Hepatocyte (in vitro differentiated cells): ENCODE results near the gene CXCR5. TPM values are rescaled to one million over a fixed set of nuclear protein-coding genes. Genes with fewer than 3 reads are reported as not detected.
A peak's percentile ranks its signal among the peaks of the same experiment; 100 is the strongest.

ENCODE experiments used
- DNase-seq: peaks from one replicate; pipeline ENCODE4 v3.0.0-alpha.2; 2016; ENCODE audit warnings: low spot score
- H2AFZ ChIP-seq: fragments of 200-600 bp; sonication (generic); 2 replicates; pipeline ENCODE4 v1.6.0; 2016; ENCODE audit warnings: antibody characterized with exemption, mild to moderate bottlenecking
- H3K27ac ChIP-seq: fragments of 200-600 bp; sonication (generic); 2 replicates; pipeline ENCODE4 v1.5.1; 2016; ENCODE audit warnings: mild to moderate bottlenecking
- H3K27me3 ChIP-seq: fragments of 200-600 bp; sonication (generic); 2 replicates; pipeline ENCODE4 v1.6.1; 2016
- H3K36me3 ChIP-seq: fragments of 200-600 bp; sonication (generic); replicated peaks from 2 replicates; pipeline ENCODE4 v1.5.1; 2016; ENCODE audit warnings: low read depth; ENCODE audit not compliant: insufficient read depth
- H3K4me1 ChIP-seq: fragments of 200-600 bp; sonication (generic); 2 replicates; pipeline ENCODE4 v1.5.1; 2016; ENCODE audit warnings: mild to moderate bottlenecking, moderate library complexity; ENCODE audit not compliant: insufficient read depth
- H3K4me2 ChIP-seq: fragments of 200-600 bp; sonication (generic); 2 replicates; pipeline ENCODE4 v1.6.0; 2016
- H3K4me3 ChIP-seq: fragments of 200-600 bp; sonication (generic); 2 replicates; pipeline ENCODE4 v1.5.1; 2016; ENCODE audit warnings: mild to moderate bottlenecking
- H3K79me2 ChIP-seq: fragments of 200-600 bp; sonication (generic); 2 replicates; pipeline ENCODE4 v1.6.0; 2017; ENCODE audit warnings: mild to moderate bottlenecking
- H3K9me2 ChIP-seq: fragments of 200-600 bp; sonication (generic); replicated peaks from 2 replicates; pipeline ENCODE4 v1.6.0; 2017; ENCODE audit warnings: mild to moderate bottlenecking; ENCODE audit not compliant: insufficient read depth
- H3K9me3 ChIP-seq: fragments of 200-600 bp; sonication (generic); 2 replicates; pipeline ENCODE4 v1.5.1; 2016; ENCODE audit warnings: low read depth, mild to moderate bottlenecking
- H4K20me1 ChIP-seq: fragments of 200-600 bp; sonication (generic); 2 replicates; pipeline ENCODE4 v1.6.0; 2016; ENCODE audit warnings: mild to moderate bottlenecking; ENCODE audit not compliant: insufficient read depth, poor library complexity, severe bottlenecking
- EZH2 ChIP-seq: fragments of 200-600 bp; sonication (generic); IDR thresholded peaks from 2 replicates; pipeline ENCODE4 v1.6.1; 2016; ENCODE audit warnings: antibody characterized with exemption, mild to moderate bottlenecking, borderline replicate concordance
- EZH2phosphoT487 ChIP-seq: fragments of 200-600 bp; sonication (generic); IDR thresholded peaks from one replicate; pipeline ENCODE4 v1.6.1; 2018; ENCODE audit warnings: antibody characterized with exemption, mild to moderate bottlenecking, low read depth, moderate library complexity; ENCODE audit not compliant: unreplicated experiment, severe bottlenecking
- WGBS: methylation state at CpG from one replicate; pipeline ENCODE4 v1.1.6; 2016; ENCODE audit warnings: low lambda C conversion rate; ENCODE audit errors: missing lambda C conversion rate; 5-methylcytosine and 5-hydroxymethylcytosine counted together
- polyA plus RNA-seq: library from polyadenylated mRNA; unstranded; fragments of >200 nt; fragmentation: Nextera tagmentation; extraction: Ambion mirVana; gene quantifications from 2 replicates; pipeline ENCODE4 v1.2.1, GENCODE V29; 2016
- total RNA-seq: library from RNA; depleted of rRNA; stranded (reverse); fragments of >200 nt; gene quantifications from 2 replicates; pipeline ENCODE4 v1.2.3, GENCODE V29; 2014
- TF ChIP-seq, protein P1 (sequence below): fragments of 200-600 bp; sonication (generic); IDR thresholded peaks from 2 replicates; pipeline ENCODE4 v1.5.1; 2016; ENCODE audit warnings: antibody characterized with exemption, mild to moderate bottlenecking; ENCODE audit not compliant: poor library complexity

The CXCR5 gene
- total and polyA plus RNA-seq, 2 experiments from 2014 or later = 0.11 TPM; not detected in 1

DNA sequence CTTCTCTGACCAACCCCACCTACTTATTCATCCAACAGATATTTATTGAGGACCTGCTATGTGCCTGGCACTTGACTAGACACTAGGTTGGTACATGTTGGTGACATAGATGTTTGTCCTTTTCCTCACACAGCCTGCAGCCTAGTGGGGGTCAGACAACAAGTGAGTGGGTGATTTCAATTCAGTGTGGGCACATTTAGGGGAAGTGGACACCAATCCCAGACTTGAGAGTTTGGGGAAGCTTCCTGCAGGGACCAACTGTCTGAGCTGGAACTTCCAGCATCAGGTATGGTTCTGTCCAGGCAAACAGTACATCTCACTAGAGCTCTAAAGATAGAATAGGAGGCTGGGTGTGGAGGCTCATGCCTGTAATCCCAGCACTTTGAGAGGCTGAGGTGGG, 47.9 kb downstream of the CXCR5 start:
- no peaks in the 10 kb centered on the region for H3K27me3 ChIP-seq
- H3K4me2 ChIP-seq = no peak overlapping the region
- no peaks in the 10 kb centered on the region for H3K9me3 ChIP-seq
- H3K79me2 ChIP-seq = peaks cover 9% of the 10 kb centered on the region
- no peak overlapping the region for H3K4me3 ChIP-seq
- H3K9me2 ChIP-seq = no peaks in the 10 kb centered on the region
- peaks cover 23% of the 10 kb centered on the region for H3K4me1 ChIP-seq
- no peak for TF ChIP-seq EZH2phosphoT487
- TF ChIP-seq EZH2 = no peak
- TF ChIP-seq, protein P1, sequence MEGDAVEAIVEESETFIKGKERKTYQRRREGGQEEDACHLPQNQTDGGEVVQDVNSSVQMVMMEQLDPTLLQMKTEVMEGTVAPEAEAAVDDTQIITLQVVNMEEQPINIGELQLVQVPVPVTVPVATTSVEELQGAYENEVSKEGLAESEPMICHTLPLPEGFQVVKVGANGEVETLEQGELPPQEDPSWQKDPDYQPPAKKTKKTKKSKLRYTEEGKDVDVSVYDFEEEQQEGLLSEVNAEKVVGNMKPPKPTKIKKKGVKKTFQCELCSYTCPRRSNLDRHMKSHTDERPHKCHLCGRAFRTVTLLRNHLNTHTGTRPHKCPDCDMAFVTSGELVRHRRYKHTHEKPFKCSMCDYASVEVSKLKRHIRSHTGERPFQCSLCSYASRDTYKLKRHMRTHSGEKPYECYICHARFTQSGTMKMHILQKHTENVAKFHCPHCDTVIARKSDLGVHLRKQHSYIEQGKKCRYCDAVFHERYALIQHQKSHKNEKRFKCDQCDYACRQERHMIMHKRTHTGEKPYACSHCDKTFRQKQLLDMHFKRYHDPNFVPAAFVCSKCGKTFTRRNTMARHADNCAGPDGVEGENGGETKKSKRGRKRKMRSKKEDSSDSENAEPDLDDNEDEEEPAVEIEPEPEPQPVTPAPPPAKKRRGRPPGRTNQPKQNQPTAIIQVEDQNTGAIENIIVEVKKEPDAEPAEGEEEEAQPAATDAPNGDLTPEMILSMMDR = no peak
- H4K20me1 ChIP-seq = no peaks in the 10 kb centered on the region
- H3K27ac ChIP-seq = no peak overlapping the region
- H3K36me3 ChIP-seq = no peaks in the 10 kb centered on the region
- DNase-seq = no peak
- no peak overlapping the region for H2AFZ ChIP-seq

DNA sequence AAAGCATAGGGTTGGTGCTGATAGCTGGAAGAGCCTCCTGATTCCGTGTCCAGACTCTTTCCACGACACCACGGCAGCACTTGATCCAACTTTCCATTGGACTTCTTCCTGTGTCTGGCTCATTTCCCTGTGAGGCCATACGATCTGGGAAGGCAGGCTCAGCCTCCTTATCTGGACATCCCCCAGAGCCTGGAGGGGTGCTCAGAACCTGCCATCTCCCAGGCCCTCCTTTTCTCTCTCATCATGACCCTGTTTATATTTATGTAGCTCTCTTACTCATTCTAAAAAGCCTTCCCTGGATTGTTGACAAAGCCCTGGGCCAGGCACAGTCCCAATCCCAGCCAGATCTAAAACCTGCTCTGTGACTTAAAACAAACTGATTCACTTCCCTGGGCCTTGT, 49.8 kb downstream of the CXCR5 start:
- no peak overlapping the region for H3K4me2 ChIP-seq
- 33% methylated on average over 4 of the region's 4 CpGs for WGBS
- peak overlapping the region; percentile 28 for H3K27ac ChIP-seq

DNA sequence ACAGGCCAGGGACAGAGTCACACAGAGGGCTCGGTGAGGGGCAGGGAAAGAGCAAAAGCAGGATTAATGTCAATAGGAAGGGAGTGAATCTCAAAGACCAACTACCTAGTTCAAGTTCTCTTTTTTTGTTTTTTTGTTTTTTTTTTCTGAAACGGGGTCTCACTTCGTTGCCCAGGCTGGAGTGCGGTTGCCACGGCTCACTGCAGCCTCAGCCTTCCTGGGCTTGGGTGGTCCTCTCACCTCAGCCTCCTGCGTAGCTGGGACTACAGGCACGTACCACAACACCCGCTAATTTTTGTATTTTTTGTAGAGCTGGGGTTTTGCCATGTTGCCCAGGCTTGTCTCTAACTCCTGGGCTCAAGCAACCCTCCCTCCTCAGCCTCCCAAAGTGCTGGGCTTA, 51.7 kb downstream of the CXCR5 start:
- DNase-seq = no peak
- no peaks in the 10 kb centered on the region for H3K9me2 ChIP-seq
- H3K4me1 ChIP-seq = peaks cover 22% of the 10 kb centered on the region
- H3K27ac ChIP-seq = no peak overlapping the region
- no peak for TF ChIP-seq EZH2
- TF ChIP-seq EZH2phosphoT487 = no peak
- TF ChIP-seq, protein P1 = no peak
- H3K4me3 ChIP-seq = no peak overlapping the region
- H4K20me1 ChIP-seq = no peaks in the 10 kb centered on the region
- H3K27me3 ChIP-seq = no peaks in the 10 kb centered on the region
- H3K79me2 ChIP-seq = no peaks in the 10 kb centered on the region
- WGBS = 92% methylated on average over 8 of the region's 8 CpGs
- H3K9me3 ChIP-seq = no peaks in the 10 kb centered on the region
- H2AFZ ChIP-seq = no peak overlapping the region
- H3K36me3 ChIP-seq = no peaks in the 10 kb centered on the region
- no peak overlapping the region for H3K4me2 ChIP-seq

More for the DNA sequence above, 49.8 kb downstream of the CXCR5 start:
- Histone ChIP-seq H3K79me2 (no peaks in the 10 kb centered on the region), H3K9me3 (no peaks in the 10 kb centered on the region), H4K20me1 (no peaks in the 10 kb centered on the region), H3K9me2 (no peaks in the 10 kb centered on the region), H3K36me3 (no peaks in the 10 kb centered on the region), H3K27me3 (no peaks in the 10 kb centered on the region), H3K4me3 (no peak overlapping the region), H2AFZ (no peak overlapping the region), H3K4me1 (peaks cover 17% of the 10 kb centered on the region)
- no peak for DNase-seq
- TF ChIP-seq, protein P1 = no peak
- TF ChIP-seq EZH2phosphoT487 (no peak), EZH2 (no peak)
